ENCODE results near the gene ARID1B.

- TF ChIP-seq CTCF (IDR thresholded peaks at IDR 0.05) (no peak), POLR2A (IDR thresholded peaks at IDR 0.05) (no peak)
These were observed 142.2 kb downstream of the ARID1B start for GRCh38 chr6:156919370-156919769.
